GM12875 (cell line): Measurements from ENCODE around the gene RPTOR.

Experiments
- H3K4me3 ChIP-seq: one replicate; pipeline ENCODE4 v1.5.1; 2011; ENCODE audit warnings: low read depth, low read length, control low read depth
- CTCF ChIP-seq: IDR thresholded peaks from 2 replicates; pipeline ENCODE4 v1.5.1; 2011; ENCODE audit warnings: low read depth, mild to moderate bottlenecking, control low read depth, inconsistent platforms, low read length, moderate library complexity, borderline replicate concordance; ENCODE audit not compliant: insufficient read depth

Gene RPTOR

GRCh38 chr17:80818871-80819270, 274.2 kb downstream of the RPTOR start:
- no peak overlapping the region for H3K4me3 ChIP-seq
- no peak for TF ChIP-seq CTCF

DNA sequence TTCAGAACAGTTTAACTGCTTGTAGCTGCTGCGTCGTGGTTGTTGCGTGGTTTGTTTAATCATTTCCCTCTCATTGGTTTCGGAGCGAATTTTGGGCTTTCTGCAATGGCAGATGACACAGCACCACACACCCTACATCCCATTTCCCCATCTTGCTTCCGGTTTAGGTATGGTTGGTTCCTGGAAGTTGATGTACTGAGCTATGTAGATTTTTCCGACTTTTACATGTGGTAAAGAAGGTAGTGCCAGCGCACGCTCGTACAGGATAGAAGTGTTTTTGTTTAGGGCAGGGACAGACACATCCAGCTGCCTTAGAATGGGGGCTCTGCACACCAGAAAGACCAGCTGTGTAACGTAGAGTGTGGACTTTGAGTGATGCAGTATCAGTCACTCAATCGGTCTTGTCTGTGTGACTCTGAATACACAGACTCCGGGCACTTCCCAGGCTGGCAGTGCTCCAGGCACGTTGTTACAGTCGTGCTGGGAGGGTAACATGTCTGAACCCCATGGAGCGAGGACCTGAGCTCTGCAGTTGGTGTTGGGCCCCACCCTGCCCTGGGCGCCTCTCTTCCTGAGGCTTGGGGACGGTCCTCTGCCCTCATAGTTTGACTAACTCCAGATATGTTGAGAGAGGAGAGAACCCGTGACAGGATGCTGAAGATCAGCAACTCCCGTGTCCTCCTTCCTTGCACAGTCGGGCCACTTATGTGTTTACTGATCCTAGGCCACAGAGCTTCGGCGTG, 275.0 kb downstream of the RPTOR start:
- no peak for TF ChIP-seq CTCF
- H3K4me3 ChIP-seq = no peak overlapping the region

DNA sequence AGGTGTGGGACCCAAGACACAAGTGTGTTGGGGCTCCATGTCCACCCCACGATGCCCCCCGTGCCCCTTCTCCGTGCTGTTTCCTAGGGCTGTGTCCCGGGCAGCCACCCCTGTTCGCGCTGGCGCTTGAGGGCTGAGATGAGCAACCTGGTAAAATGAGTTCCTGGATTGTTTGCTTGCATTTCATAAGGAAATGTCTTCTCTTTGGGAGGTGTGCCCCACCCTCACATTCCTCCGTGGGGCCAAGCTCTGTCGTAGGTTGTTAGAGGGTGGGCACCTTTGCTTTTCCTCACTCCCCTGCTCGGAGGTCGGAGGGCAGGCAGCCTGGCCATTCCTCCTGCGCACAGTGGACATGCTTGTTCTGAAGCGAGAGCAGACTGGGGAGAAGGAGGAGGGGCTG, 275.7 kb downstream of the RPTOR start:
- TF ChIP-seq CTCF = no peak
- H3K4me3 ChIP-seq = no peak overlapping the region

- no peak for TF ChIP-seq CTCF
- no peak overlapping the region for H3K4me3 ChIP-seq
These were observed 276.9 kb downstream of the RPTOR start for GRCh38 chr17:80821546-80821945.

DNA sequence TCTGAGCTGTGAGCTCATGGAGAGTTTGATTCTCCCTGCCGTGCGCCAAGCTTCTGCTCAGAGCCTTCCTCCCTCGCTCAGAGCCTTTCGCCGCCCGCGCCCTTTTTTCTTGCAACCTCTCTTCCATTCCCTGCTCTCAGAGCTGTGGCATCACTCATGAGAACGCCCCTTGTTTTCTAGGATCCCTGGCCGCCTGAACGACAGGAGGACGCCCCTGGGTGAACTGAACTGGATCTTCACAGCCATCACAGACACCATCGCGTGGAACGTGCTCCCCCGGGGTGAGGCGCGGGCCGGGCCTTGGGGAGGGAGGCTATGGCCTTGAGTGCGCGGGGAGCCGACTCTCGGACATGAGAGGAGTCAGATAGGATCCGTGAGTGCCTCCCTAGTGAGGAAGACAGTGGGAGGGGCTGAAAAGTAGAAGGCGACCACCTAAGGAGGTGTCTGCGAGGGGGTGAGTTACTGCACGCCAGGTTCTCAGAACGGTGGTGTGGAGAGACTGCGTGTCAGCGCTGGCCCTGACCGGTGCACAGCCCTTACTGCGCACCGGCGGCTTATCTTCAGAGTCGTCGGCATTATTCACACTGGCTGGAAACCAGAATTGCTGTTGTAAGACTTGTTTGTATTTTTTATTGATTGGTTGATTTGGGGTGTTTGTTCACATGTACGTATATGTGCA, 277.5 kb downstream of the RPTOR start:
- TF ChIP-seq CTCF = no peak
- no peak overlapping the region for H3K4me3 ChIP-seq

DNA sequence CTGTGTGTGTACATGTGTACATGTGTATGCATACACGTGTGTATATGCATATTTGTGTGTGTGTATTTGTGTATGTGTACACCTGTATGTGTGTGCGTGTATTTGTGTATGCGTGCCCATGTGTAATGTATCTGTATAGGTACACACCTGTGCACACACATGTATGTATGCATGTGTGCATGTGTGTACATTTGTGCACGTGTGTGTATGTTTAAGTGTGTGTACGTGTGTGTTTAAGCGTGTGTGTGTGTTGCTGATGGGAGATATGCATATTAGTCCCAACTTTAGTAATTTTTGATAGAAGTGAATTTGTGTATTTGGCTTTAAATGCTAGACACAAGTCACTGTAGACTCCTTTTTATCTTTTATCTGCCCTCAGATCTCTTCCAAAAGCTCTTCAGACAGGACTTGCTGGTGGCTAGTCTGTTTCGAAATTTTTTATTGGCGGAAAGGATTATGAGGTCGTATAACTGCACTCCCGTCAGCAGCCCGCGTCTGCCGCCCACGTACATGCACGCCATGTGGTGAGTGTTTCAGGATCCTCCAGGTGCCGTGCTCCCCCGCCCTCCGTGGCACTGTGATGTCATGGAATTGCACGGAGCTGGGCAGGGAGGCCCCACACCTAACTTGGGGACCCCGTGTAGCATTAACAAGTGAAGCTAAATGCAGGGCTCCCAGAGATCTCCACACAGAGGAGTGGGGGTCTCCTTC, 278.2 kb downstream of the RPTOR start:
- H3K4me3 ChIP-seq = no peak overlapping the region
- no peak for TF ChIP-seq CTCF
